Gastroesophageal sphincter (tissue), 4 donors: ENCODE measurements around the gene WSCD2. TPM values are rescaled to one million over a fixed set of nuclear protein-coding genes. Genes with fewer than 3 reads are reported as not detected.

Experiments used
- ATAC-seq: fragments of 150-250 bp; one replicate; pipeline ENCODE4 v1.9.1; 2016; ENCODE audit warnings: mild to moderate bottlenecking, moderate library complexity
- H3K27ac ChIP-seq, 4 donors: fragments of 200-600 bp; sonication (generic) in 3 of 4; 1 replicate in 3 of 4; 2 replicates in 1 of 4; pipeline ENCODE4 v1.5.1; 2016 to 2019
- H3K27me3 ChIP-seq: fragments of 200-600 bp; sonication (generic); one replicate; pipeline ENCODE4 v1.5.1; 2019
- H3K36me3 ChIP-seq, 2 donors: fragments of 200-600 bp; sonication (generic); one replicate each; pipeline ENCODE4 v1.5.1; 2019; ENCODE audit warnings: control low read depth in 1 of 2
- H3K4me1 ChIP-seq, 3 donors: fragments of 200-600 bp; sonication (generic); 1 replicate in 2 of 3; 2 replicates in 1 of 3; pipeline ENCODE4 v1.5.1; 2016 to 2019; ENCODE audit warnings: control low read depth in 2 of 3
- H3K4me3 ChIP-seq, 2 donors: fragments of 200-600 bp; sonication (generic); one replicate each; pipeline ENCODE4 v1.5.1; 2019; ENCODE audit warnings: mild to moderate bottlenecking in 1 of 2, moderate library complexity in 1 of 2
- H3K9me3 ChIP-seq, 3 donors: fragments of 200-600 bp; sonication (generic); one replicate each; pipeline ENCODE4 v1.5.1; 2017 to 2019; ENCODE audit warnings: control low read depth in 2 of 3
- EP300 ChIP-seq: sonication (generic); formaldehyde crosslinking; IDR thresholded peaks from one replicate; pipeline ENCODE4 v1.6.1; 2017; ENCODE audit warnings: antibody characterized with exemption, mild to moderate bottlenecking
- POLR2A ChIP-seq, 2 donors: fragments of 450-650 bp; IDR thresholded peaks; one replicate each; pipeline ENCODE4 v1.6.1; 2017; ENCODE audit warnings: antibody characterized with exemption in 2 of 2, mild to moderate bottlenecking in 2 of 2, moderate library complexity in 1 of 2
- POLR2AphosphoS5 ChIP-seq: sonication (generic); formaldehyde crosslinking; IDR thresholded peaks from one replicate; pipeline ENCODE4 v1.6.1; 2017; ENCODE audit warnings: antibody characterized with exemption
- WGBS, 2 donors: methylation state at CpG; one replicate each; pipeline ENCODE4 v1.1.5; 2018; ENCODE audit warnings: low coverage in 1 of 2; 5-methylcytosine and 5-hydroxymethylcytosine counted together
- total RNA-seq, 4 donors: library from RNA; depleted of rRNA; stranded (reverse); fragments of >200 nt; gene quantifications; one replicate each; pipeline ENCODE4 v1.1.0, GENCODE V29; 2016
- TF ChIP-seq, protein P1 (sequence below), 4 experiments: fragments of 200-600 bp in 2 of 4; fragments of 450-650 bp in 2 of 4; sonication (generic) in 1 of 4; IDR thresholded peaks; one replicate each; pipeline ENCODE4 v1.5.1; 2017 to 2019; ENCODE audit warnings: antibody characterized with exemption in 4 of 4, mild to moderate bottlenecking in 2 of 4, moderate library complexity in 2 of 4

Gene WSCD2
- total RNA-seq, 4 donors from 2014 or later = 5.0 to 86.1 (median 31.6) TPM

DNA sequence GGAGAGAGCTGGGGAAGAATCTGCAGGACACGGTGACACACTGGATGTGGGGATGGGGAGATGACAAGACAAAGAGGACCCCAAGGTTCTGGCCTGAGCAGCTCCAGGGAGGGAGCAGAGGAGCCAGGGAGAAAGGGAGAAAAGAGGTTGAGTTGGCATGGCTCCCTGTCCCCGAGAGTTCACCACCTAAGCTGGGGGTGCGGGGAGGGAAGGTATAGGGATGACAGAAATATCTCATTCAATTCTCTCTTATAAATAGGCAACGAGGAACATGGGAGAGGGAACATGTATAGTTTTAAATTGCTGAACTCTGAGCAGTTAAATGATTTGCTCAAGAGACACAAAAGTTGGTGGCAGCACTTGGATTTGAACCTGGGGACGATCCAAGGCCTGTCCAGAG lies 124.9 kb downstream of the WSCD2 start:
- 38 to 50% methylated on average over 5 of the region's 5 CpGs for WGBS, 2 donors
- TF ChIP-seq POLR2A (IDR thresholded peaks at IDR 0.05) (no peak), POLR2AphosphoS5 (no peak), EP300 (no peak)
- TF ChIP-seq, protein P1, sequence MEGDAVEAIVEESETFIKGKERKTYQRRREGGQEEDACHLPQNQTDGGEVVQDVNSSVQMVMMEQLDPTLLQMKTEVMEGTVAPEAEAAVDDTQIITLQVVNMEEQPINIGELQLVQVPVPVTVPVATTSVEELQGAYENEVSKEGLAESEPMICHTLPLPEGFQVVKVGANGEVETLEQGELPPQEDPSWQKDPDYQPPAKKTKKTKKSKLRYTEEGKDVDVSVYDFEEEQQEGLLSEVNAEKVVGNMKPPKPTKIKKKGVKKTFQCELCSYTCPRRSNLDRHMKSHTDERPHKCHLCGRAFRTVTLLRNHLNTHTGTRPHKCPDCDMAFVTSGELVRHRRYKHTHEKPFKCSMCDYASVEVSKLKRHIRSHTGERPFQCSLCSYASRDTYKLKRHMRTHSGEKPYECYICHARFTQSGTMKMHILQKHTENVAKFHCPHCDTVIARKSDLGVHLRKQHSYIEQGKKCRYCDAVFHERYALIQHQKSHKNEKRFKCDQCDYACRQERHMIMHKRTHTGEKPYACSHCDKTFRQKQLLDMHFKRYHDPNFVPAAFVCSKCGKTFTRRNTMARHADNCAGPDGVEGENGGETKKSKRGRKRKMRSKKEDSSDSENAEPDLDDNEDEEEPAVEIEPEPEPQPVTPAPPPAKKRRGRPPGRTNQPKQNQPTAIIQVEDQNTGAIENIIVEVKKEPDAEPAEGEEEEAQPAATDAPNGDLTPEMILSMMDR (IDR thresholded peaks at IDR 0.05) = no peak
- Histone ChIP-seq H3K9me3 (peaks cover 0 to 2% (median 0%) of the 10 kb centered on the region in 3 donors), H3K4me1 (peaks cover 0 to 7% (median 0%) of the 10 kb centered on the region in 3 donors), H3K4me3 (no peak overlapping the region), H3K27ac (no peak overlapping the region), H3K27me3 (peaks cover 32% of the 10 kb centered on the region), H3K36me3 (peaks cover 0 to 5% of the 10 kb centered on the region in 2 donors)
- no peak for ATAC-seq

DNA sequence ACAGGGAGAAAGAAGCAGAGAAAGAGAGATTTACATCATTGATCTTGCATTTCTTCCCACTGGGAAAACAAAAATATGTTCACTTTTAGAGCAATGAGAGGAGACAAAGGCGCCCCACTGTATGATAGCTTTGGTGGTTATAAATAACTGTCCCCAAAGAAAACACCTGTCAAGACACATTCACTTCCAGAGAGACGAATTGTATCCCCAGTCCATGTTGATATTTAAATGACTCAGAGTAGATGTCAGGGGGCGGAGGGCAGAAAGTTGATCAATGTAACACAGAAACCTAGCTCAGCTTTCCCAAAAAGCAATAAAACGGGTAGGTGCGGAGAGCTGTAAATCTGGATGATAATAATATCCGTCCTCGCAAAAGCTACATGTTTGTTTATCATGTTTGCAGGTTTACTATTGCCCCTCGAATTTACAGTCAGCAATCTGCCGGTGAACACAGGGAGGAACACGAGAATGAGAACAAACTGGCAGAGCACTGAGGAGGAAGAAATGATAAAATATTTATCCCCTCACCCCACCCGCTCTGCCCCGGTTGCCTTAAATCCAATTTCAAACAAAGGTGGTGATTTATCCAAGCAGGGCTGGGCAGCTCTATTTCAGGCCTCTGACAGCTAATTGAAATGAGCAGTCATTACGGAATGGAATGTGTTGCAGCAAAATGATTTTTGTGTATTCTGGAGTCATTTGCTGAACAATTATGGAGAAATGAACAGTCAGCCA lies 125.6 kb downstream of the WSCD2 start:
- Histone ChIP-seq H3K4me3 (no peak overlapping the region), H3K27ac (no peak overlapping the region), H3K9me3 (peaks cover 0 to 7% (median 0%) of the 10 kb centered on the region in 3 donors), H3K36me3 (no peaks in the 10 kb centered on the region), H3K4me1 (peaks cover 0 to 7% (median 0%) of the 10 kb centered on the region in 3 donors), H3K27me3 (peaks cover 34% of the 10 kb centered on the region)
- WGBS, 2 donors = 23 to 35% methylated on average over 13 of the region's 13 CpGs
- no peak for ATAC-seq
- no peak for TF ChIP-seq POLR2A (IDR thresholded peaks at IDR 0.05)
- TF ChIP-seq, protein P1 (IDR thresholded peaks at IDR 0.05) = no peak
- no peak for TF ChIP-seq EP300
- no peak for TF ChIP-seq POLR2AphosphoS5

DNA sequence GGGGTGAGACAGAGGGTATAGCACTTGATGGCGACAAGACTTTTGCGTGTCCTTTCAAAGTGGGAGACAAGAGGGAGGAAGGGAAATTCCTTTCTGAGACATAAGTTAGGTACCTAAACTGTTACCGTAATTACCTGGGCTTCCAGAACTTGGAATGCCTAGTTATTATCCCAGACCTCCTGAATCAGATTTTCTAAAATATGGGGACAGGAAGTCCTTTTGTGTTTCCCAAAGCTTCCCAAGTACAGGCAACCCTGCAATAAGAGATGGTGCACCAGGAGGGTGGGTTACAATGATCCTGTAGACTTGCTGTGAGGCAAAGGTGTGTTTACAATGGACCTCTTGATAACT lies 126.1 kb downstream of the WSCD2 start:
- ATAC-seq = no peak
- Histone ChIP-seq H3K4me3 (no peak overlapping the region), H3K36me3 (no peaks in the 10 kb centered on the region), H3K27ac (no peak overlapping the region), H3K4me1 (peaks cover 0 to 7% (median 0%) of the 10 kb centered on the region in 3 donors), H3K27me3 (peaks cover 34% of the 10 kb centered on the region), H3K9me3 (peaks cover 0 to 13% (median 0%) of the 10 kb centered on the region in 3 donors)
- TF ChIP-seq POLR2A (IDR thresholded peaks at IDR 0.05) (no peak), EP300 (no peak), POLR2AphosphoS5 (no peak)
- TF ChIP-seq, protein P1 (IDR thresholded peaks at IDR 0.05) = no peak
- 68% methylated on average over 3 of the region's 3 CpGs; no CpG with 5 or more reads in 1 of the 2 donors for WGBS, 2 donors

DNA sequence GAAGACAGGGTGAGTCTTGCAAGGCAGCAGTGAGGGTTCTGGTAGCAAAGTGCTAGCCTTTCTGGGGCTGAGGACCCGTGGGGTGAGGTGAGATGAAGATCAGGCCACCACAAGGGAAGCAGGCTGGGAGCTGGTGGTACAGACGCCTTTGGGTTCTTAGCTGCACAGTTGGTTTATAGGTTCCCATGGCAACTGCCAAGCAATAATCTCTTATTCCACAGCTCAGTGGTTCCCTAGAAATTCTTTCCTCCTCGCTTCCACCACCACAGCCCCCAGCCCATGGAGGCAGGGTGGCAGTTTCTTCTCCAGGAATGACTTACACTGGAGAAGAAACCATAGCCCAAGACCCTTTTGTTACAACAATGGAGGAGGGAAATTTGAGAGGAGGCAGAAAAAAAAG lies 127.9 kb downstream of the WSCD2 start:
- TF ChIP-seq POLR2A (IDR thresholded peaks at IDR 0.05) (no peak), EP300 (no peak), POLR2AphosphoS5 (no peak)
- TF ChIP-seq, protein P1 (IDR thresholded peaks at IDR 0.05) = no peak
- H3K36me3 ChIP-seq = no peaks in the 10 kb centered on the region
- no peak overlapping the region for H3K27ac ChIP-seq
- H3K4me1 ChIP-seq = peaks cover 0 to 7% (median 0%) of the 10 kb centered on the region in 3 donors
- WGBS, 2 donors = 18 to 27% methylated on average over 2 to 3 of the region's 3 CpGs
- ATAC-seq = no peak
- H3K27me3 ChIP-seq = peaks cover 34% of the 10 kb centered on the region
- H3K4me3 ChIP-seq = no peak overlapping the region
- H3K9me3 ChIP-seq = peaks cover 0 to 30% (median 0%) of the 10 kb centered on the region in 3 donors

DNA sequence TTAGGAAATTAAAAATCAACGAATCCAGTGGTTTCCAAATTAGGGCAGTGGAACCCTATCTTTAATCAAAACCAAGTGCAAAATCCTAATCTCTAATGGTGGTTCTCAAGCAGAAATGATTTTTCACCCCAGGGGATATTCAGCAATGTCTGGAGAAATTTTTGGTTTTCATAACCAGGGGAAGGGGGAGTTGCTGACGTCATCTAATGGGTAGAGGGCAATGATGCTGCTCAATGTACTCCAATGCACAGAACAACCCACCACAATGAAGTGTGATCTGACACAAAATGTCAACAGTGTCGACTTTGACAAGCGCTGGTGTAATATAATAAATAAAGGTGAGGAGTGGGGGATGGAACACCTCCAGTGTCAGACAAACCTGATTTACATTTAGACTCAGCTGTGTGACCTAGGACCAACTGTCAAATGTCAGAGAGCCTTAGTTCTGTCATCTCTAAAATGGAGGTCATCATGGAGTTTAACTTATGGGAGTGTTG lies 128.6 kb downstream of the WSCD2 start:
- Histone ChIP-seq H3K4me1 (peaks cover 0 to 7% (median 0%) of the 10 kb centered on the region in 3 donors), H3K36me3 (no peaks in the 10 kb centered on the region), H3K27ac (no peak overlapping the region), H3K4me3 (no peak overlapping the region), H3K9me3 (peaks cover 0 to 31% (median 0%) of the 10 kb centered on the region in 3 donors), H3K27me3 (peaks cover 34% of the 10 kb centered on the region)
- TF ChIP-seq, protein P1 (IDR thresholded peaks at IDR 0.05) = no peak
- TF ChIP-seq EP300 (no peak), POLR2A (IDR thresholded peaks at IDR 0.05) (no peak), POLR2AphosphoS5 (no peak)
- 43 to 81% methylated on average over 4 of the region's 4 CpGs for WGBS, 2 donors
- no peak for ATAC-seq
